K562 (cell line): ENCODE data around the gene PPP1R9B. TPM values are rescaled to one million over a fixed set of nuclear protein-coding genes. Genes with fewer than 3 reads are reported as not detected.
A peak's percentile ranks its signal among the peaks of the same experiment; 100 is the strongest.

ENCODE experiments used
- ARNT ChIP-seq, 2 experiments: fragments of 450-650 bp; IDR thresholded peaks; 2 replicates each; pipeline ENCODE4 v1.6.1; 2016; ENCODE audit warnings: mild to moderate bottlenecking in 1 of 2
- FOXM1 ChIP-seq, 2 experiments: fragments of 450-650 bp in 1 of 2; sonication (generic) in 1 of 2; formaldehyde crosslinking in 1 of 2; IDR thresholded peaks; 2 replicates each; pipeline versions ENCODE4 v1.6.1 to v1.9.0; 2017 to 2022; ENCODE audit warnings: low read depth in 2 of 2, mild to moderate bottlenecking in 2 of 2, missing genetic modification reagents in 1 of 2, moderate library complexity in 1 of 2
- GATAD2B ChIP-seq: fragments of 450-650 bp; IDR thresholded peaks from 2 replicates; pipeline ENCODE4 v1.6.1; 2017; ENCODE audit warnings: mild to moderate bottlenecking, borderline replicate concordance
- KLF16 ChIP-seq: IDR thresholded peaks from 2 replicates; pipeline ENCODE4 v1.6.1; 2016; ENCODE audit warnings: antibody characterized with exemption
- RBM25 ChIP-seq: fragments of 200-400 bp; formaldehyde crosslinking; IDR thresholded peaks from 2 replicates; pipeline ENCODE4 v1.6.1; 2018; ENCODE audit warnings: low read length, low read depth, moderate library complexity; ENCODE audit not compliant: severe bottlenecking
- TOE1 ChIP-seq, 2 experiments: fragments of 450-650 bp in 1 of 2; sonication (generic) in 1 of 2; formaldehyde crosslinking in 1 of 2; IDR thresholded peaks; 2 replicates each; pipeline versions ENCODE4 v1.7.1 to v1.8.0; 2016 to 2022; ENCODE audit warnings: borderline replicate concordance in 2 of 2, mild to moderate bottlenecking in 2 of 2, antibody characterized with exemption in 1 of 2, inconsistent platforms in 1 of 2, low read depth in 1 of 2, missing genetic modification reagents in 1 of 2, moderate library complexity in 1 of 2
- ZNF23 ChIP-seq: fragments of 250-450 bp; sonication (Bioruptor Pico); IDR thresholded peaks from 2 replicates; pipeline ENCODE4 v1.4.0; 2020; ENCODE audit warnings: mild to moderate bottlenecking
- polyA plus RNA-seq, 8 experiments: library from polyadenylated mRNA; depleted of rRNA in 4 of 8; stranded (reverse) in 5 of 8; unstranded in 3 of 8; fragments of >200 nt; fragmentation: Nextera tagmentation in 2 of 8; fragmentation: Illumina TruSeq in 1 of 8; extraction: Ambion mirVana in 2 of 8; extraction: Trizol in 1 of 8; gene quantifications; 2 replicates each; pipeline versions ENCODE4 v1.2.1 to v1.2.3, GENCODE V29; 2011 to 2014; ENCODE audit warnings: inconsistent platforms in 1 of 8, missing spikeins in 1 of 8
- total RNA-seq, 7 experiments: library from RNA; depleted of rRNA in 6 of 7; stranded (reverse); fragments of >200 nt in 6 of 7; fragmentation: Illumina TruSeq in 2 of 7; extraction: Trizol in 2 of 7; gene quantifications; 2 replicates each; pipeline versions ENCODE4 v1.2.1 to v1.2.3, GENCODE V29; 2011 to 2021; ENCODE audit warnings: low replicate concordance in 1 of 7
- TF ChIP-seq, protein P1 (sequence below): fragments of 250-450 bp; sonication (Bioruptor Pico); IDR thresholded peaks from 2 replicates; pipeline ENCODE4 v1.8.0; 2022; ENCODE audit warnings: inconsistent platforms
- TF ChIP-seq, protein P2 (sequence below), 3 experiments: fragments of 200-800 bp in 1 of 3; fragments of 250-450 bp in 1 of 3; fragments of 450-650 bp in 1 of 3; sonication (Bioruptor Pico) in 1 of 3; sonication (Bioruptor generic) in 1 of 3; formaldehyde crosslinking in 1 of 3; IDR thresholded peaks; 2 replicates each; pipeline versions ENCODE4 v1.6.1 to v1.8.0; 2016 to 2022; ENCODE audit warnings: mild to moderate bottlenecking in 2 of 3, missing genetic modification characterization in 2 of 3, missing compliant biosample characterization in 1 of 3, moderate library complexity in 1 of 3
- TF ChIP-seq, protein P3 (sequence below), 2 experiments: fragments of 450-650 bp; conservative IDR thresholded peaks; 2 replicates each; pipeline ENCODE4 v1.6.1; 2017; ENCODE audit warnings: mild to moderate bottlenecking in 2 of 2, moderate library complexity in 2 of 2
- TF ChIP-seq, protein P4 (sequence below): fragments of 450-650 bp; IDR thresholded peaks from 2 replicates; pipeline ENCODE4 v1.6.1; 2017; ENCODE audit warnings: antibody characterized with exemption
- TF ChIP-seq, protein P5 (sequence below): fragments of 450-650 bp; IDR thresholded peaks from 2 replicates; pipeline ENCODE4 v1.6.1; 2016; ENCODE audit warnings: mild to moderate bottlenecking

Gene PPP1R9B
- total and polyA plus RNA-seq, 9 of the 15 experiments (the other 6 are each of a cell fraction or from before 2014, with no cell fraction given): 0.10 to 63.5 (median 24.7) TPM

GRCh38 chr17:50153650-50154575 lies 3.4 kb upstream of the PPP1R9B start (continued):
- TF ChIP-seq KLF16 (peak; percentile 82), ARNT (IDR thresholded peaks at IDR 0.05) (0 out of 4 replicates have a peak, but pooled peaks of 1 of the 2 experiments have one; percentile 10), GATAD2B (peak; percentile 7; the same call in 1 of the 2 replicates), FOXM1 (IDR thresholded peaks at IDR 0.05; ENCODE audit: low read depth) (peak; percentile 45; the same call in 1 of the 2 replicates), FOXM1 (CRISPR knock-in tag; IDR thresholded peaks at IDR 0.05; ENCODE audit: low read depth) (no peak), TOE1 (IDR thresholded peaks at IDR 0.05; ENCODE audit: borderline replicate concordance) (0 out of 2 replicates have a peak, but pooled peaks have one; percentile 42), TOE1 (CRISPR knock-in tag; IDR thresholded peaks at IDR 0.05; ENCODE audit: borderline replicate concordance, low read depth) (no peak), RBM25 (no peak), ZNF23 (CRISPR knock-in tag) (no peak)
- TF ChIP-seq, protein P1, sequence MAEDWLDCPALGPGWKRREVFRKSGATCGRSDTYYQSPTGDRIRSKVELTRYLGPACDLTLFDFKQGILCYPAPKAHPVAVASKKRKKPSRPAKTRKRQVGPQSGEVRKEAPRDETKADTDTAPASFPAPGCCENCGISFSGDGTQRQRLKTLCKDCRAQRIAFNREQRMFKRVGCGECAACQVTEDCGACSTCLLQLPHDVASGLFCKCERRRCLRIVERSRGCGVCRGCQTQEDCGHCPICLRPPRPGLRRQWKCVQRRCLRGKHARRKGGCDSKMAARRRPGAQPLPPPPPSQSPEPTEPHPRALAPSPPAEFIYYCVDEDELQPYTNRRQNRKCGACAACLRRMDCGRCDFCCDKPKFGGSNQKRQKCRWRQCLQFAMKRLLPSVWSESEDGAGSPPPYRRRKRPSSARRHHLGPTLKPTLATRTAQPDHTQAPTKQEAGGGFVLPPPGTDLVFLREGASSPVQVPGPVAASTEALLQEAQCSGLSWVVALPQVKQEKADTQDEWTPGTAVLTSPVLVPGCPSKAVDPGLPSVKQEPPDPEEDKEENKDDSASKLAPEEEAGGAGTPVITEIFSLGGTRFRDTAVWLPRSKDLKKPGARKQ: no peak
- TF ChIP-seq, protein P2, sequence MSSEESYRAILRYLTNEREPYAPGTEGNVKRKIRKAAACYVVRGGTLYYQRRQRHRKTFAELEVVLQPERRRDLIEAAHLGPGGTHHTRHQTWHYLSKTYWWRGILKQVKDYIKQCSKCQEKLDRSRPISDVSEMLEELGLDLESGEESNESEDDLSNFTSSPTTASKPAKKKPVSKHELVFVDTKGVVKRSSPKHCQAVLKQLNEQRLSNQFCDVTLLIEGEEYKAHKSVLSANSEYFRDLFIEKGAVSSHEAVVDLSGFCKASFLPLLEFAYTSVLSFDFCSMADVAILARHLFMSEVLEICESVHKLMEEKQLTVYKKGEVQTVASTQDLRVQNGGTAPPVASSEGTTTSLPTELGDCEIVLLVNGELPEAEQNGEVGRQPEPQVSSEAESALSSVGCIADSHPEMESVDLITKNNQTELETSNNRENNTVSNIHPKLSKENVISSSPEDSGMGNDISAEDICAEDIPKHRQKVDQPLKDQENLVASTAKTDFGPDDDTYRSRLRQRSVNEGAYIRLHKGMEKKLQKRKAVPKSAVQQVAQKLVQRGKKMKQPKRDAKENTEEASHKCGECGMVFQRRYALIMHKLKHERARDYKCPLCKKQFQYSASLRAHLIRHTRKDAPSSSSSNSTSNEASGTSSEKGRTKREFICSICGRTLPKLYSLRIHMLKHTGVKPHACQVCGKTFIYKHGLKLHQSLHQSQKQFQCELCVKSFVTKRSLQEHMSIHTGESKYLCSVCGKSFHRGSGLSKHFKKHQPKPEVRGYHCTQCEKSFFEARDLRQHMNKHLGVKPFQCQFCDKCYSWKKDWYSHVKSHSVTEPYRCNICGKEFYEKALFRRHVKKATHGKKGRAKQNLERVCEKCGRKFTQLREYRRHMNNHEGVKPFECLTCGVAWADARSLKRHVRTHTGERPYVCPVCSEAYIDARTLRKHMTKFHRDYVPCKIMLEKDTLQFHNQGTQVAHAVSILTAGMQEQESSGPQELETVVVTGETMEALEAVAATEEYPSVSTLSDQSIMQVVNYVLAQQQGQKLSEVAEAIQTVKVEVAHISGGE (CRISPR knock-in tag; IDR thresholded peaks at IDR 0.05): peak in 1 of 3 experiments; percentile 44; a peak in 1 of 6 replicates
- TF ChIP-seq, protein P3, sequence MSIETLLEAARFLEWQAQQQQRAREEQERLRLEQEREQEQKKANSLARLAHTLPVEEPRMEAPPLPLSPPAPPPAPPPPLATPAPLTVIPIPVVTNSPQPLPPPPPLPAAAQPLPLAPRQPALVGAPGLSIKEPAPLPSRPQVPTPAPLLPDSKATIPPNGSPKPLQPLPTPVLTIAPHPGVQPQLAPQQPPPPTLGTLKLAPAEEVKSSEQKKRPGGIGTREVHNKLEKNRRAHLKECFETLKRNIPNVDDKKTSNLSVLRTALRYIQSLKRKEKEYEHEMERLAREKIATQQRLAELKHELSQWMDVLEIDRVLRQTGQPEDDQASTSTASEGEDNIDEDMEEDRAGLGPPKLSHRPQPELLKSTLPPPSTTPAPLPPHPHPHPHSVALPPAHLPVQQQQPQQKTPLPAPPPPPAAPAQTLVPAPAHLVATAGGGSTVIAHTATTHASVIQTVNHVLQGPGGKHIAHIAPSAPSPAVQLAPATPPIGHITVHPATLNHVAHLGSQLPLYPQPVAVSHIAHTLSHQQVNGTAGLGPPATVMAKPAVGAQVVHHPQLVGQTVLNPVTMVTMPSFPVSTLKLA (conservative IDR thresholded peaks at IDR 0.05): 0 out of 4 replicates have a peak, but pooled peaks of 1 of the 2 experiments have one; percentile 22
- TF ChIP-seq, protein P4, sequence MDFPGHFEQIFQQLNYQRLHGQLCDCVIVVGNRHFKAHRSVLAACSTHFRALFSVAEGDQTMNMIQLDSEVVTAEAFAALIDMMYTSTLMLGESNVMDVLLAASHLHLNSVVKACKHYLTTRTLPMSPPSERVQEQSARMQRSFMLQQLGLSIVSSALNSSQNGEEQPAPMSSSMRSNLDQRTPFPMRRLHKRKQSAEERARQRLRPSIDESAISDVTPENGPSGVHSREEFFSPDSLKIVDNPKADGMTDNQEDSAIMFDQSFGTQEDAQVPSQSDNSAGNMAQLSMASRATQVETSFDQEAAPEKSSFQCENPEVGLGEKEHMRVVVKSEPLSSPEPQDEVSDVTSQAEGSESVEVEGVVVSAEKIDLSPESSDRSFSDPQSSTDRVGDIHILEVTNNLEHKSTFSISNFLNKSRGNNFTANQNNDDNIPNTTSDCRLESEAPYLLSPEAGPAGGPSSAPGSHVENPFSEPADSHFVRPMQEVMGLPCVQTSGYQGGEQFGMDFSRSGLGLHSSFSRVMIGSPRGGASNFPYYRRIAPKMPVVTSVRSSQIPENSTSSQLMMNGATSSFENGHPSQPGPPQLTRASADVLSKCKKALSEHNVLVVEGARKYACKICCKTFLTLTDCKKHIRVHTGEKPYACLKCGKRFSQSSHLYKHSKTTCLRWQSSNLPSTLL: no peak
- TF ChIP-seq, protein P5, sequence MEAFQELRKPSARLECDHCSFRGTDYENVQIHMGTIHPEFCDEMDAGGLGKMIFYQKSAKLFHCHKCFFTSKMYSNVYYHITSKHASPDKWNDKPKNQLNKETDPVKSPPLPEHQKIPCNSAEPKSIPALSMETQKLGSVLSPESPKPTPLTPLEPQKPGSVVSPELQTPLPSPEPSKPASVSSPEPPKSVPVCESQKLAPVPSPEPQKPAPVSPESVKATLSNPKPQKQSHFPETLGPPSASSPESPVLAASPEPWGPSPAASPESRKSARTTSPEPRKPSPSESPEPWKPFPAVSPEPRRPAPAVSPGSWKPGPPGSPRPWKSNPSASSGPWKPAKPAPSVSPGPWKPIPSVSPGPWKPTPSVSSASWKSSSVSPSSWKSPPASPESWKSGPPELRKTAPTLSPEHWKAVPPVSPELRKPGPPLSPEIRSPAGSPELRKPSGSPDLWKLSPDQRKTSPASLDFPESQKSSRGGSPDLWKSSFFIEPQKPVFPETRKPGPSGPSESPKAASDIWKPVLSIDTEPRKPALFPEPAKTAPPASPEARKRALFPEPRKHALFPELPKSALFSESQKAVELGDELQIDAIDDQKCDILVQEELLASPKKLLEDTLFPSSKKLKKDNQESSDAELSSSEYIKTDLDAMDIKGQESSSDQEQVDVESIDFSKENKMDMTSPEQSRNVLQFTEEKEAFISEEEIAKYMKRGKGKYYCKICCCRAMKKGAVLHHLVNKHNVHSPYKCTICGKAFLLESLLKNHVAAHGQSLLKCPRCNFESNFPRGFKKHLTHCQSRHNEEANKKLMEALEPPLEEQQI: no peak
